BE2C (cell line): ENCODE results near the gene CNDP2.

Experiments
- DNase-seq: peaks from one replicate; pipeline ENCODE4 v3.0.0-alpha.2; 2020
- H3K27me3 ChIP-seq: fragments of 250-450 bp; sonication (Bioruptor Pico); 2 replicates; pipeline ENCODE4 v1.5.1; 2020; ENCODE audit warnings: mild to moderate bottlenecking
- H3K36me3 ChIP-seq: fragments of 250-450 bp; sonication (Bioruptor Pico); 2 replicates; pipeline ENCODE4 v1.5.1; 2020; ENCODE audit warnings: mild to moderate bottlenecking
- H3K4me1 ChIP-seq: fragments of 250-450 bp; sonication (Bioruptor Pico); 2 replicates; pipeline ENCODE4 v1.5.1; 2020
- H3K4me3 ChIP-seq: 2 replicates; pipeline ENCODE4 v1.5.1; 2011; ENCODE audit warnings: low read depth, low read length
- H3K9me3 ChIP-seq: fragments of 250-450 bp; sonication (Bioruptor Pico); 2 replicates; pipeline ENCODE4 v1.5.1; 2020
- TF ChIP-seq, protein P1 (sequence below): IDR thresholded peaks from 2 replicates; pipeline ENCODE4 v1.5.1; 2012; ENCODE audit warnings: mild to moderate bottlenecking, low read depth, low read length

The CNDP2 gene

GRCh38 chr18:74547860-74548259 lies 51.7 kb downstream of the CNDP2 start:
- H3K9me3 ChIP-seq, result no peaks in the 10 kb centered on the region
- no peaks in the 10 kb centered on the region for H3K4me1 ChIP-seq
- H3K4me3 ChIP-seq, result no peak overlapping the region
- TF ChIP-seq, protein P1, sequence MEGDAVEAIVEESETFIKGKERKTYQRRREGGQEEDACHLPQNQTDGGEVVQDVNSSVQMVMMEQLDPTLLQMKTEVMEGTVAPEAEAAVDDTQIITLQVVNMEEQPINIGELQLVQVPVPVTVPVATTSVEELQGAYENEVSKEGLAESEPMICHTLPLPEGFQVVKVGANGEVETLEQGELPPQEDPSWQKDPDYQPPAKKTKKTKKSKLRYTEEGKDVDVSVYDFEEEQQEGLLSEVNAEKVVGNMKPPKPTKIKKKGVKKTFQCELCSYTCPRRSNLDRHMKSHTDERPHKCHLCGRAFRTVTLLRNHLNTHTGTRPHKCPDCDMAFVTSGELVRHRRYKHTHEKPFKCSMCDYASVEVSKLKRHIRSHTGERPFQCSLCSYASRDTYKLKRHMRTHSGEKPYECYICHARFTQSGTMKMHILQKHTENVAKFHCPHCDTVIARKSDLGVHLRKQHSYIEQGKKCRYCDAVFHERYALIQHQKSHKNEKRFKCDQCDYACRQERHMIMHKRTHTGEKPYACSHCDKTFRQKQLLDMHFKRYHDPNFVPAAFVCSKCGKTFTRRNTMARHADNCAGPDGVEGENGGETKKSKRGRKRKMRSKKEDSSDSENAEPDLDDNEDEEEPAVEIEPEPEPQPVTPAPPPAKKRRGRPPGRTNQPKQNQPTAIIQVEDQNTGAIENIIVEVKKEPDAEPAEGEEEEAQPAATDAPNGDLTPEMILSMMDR, result no peak
- H3K36me3 ChIP-seq, result no peaks in the 10 kb centered on the region
- DNase-seq, result no peak
- H3K27me3 ChIP-seq, result no peaks in the 10 kb centered on the region

- DNase-seq, result no peak
- Histone ChIP-seq H3K27me3 (no peaks in the 10 kb centered on the region), H3K4me1 (no peaks in the 10 kb centered on the region), H3K9me3 (no peaks in the 10 kb centered on the region), H3K36me3 (no peaks in the 10 kb centered on the region), H3K4me3 (no peak overlapping the region)
- TF ChIP-seq, protein P1, result no peak
Measured at GRCh38 chr18:74549591-74550104, 53.5 kb downstream of the CNDP2 start.

DNA sequence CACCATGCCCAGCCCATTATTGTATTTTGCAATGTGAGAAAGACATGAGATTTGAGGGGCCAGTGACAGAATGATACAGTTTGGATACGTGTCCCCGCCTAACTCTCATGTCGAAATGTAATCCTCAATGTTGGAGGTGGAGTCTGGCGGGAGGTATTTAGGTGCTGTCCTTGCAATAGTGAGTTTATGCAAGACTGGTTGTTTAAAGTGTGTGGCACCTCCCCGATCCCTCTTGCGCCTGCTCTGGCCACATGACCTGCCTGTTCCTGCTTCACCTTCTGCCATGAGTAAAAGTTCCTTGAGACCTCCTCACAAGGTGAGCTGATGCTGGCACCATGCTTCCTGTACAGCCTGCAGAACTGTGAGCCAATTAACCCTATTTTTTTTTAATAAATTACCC lies 54.7 kb downstream of the CNDP2 start:
- no peaks in the 10 kb centered on the region for H3K27me3 ChIP-seq
- no peak for DNase-seq
- TF ChIP-seq, protein P1, result no peak
- no peak overlapping the region for H3K4me3 ChIP-seq
- no peaks in the 10 kb centered on the region for H3K4me1 ChIP-seq
- H3K36me3 ChIP-seq, result no peaks in the 10 kb centered on the region
- H3K9me3 ChIP-seq, result no peaks in the 10 kb centered on the region

DNA sequence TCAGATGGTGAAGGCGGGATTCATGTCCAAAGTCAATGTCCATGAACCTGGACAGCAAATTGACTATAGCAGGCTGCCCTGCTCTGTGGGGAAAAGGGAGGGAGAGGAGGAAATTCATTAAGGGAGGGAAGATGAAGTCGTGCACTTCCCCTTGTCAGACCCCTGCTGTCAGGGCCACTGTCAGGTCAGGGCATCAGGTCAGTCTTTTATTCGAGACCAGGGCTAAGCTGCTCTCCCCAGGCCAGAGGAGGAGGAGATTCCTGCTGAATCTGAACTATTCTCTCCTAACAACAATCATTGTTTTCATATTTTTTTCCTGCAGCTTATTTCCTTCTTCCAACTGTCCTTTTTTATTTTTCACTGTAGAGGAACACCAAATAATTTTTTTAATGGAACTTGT lies 55.3 kb downstream of the CNDP2 start:
- H3K27me3 ChIP-seq, result no peaks in the 10 kb centered on the region
- TF ChIP-seq, protein P1, result no peak
- no peaks in the 10 kb centered on the region for H3K4me1 ChIP-seq
- no peak for DNase-seq
- H3K4me3 ChIP-seq, result no peak overlapping the region
- no peaks in the 10 kb centered on the region for H3K9me3 ChIP-seq
- no peaks in the 10 kb centered on the region for H3K36me3 ChIP-seq

- DNase-seq, result peak; percentile 78
- Histone ChIP-seq H3K9me3 (no peaks in the 10 kb centered on the region), H3K4me3 (no peak overlapping the region), H3K36me3 (no peaks in the 10 kb centered on the region), H3K4me1 (no peaks in the 10 kb centered on the region), H3K27me3 (no peaks in the 10 kb centered on the region)
- TF ChIP-seq, protein P1, result peak; percentile 72
Measured at GRCh38 chr18:74551936-74552555, 55.9 kb downstream of the CNDP2 start.

DNA sequence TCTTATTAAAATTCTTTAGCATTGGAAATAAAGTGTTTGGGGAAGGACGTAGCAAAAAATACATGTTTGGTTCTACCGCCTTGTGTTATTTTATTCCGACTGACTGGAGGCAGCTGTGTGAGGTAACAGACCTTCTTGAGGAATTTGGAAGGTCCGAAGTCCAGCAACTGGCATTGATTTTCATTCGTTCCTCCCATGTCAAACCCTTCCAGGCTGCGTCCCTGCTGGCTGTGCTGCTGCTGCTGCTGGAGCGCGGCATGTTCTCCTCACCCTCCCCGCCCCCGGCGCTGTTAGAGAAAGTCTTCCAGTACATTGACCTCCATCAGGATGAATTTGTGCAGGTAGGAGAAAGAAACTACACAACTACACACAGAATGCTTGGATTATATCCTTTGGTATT lies 60.0 kb downstream of the CNDP2 start:
- no peaks in the 10 kb centered on the region for H3K36me3 ChIP-seq
- TF ChIP-seq, protein P1, result no peak
- H3K27me3 ChIP-seq, result no peaks in the 10 kb centered on the region
- no peak overlapping the region for H3K4me3 ChIP-seq
- no peaks in the 10 kb centered on the region for H3K4me1 ChIP-seq
- no peaks in the 10 kb centered on the region for H3K9me3 ChIP-seq
- DNase-seq, result no peak
